DMS 273 (cell line): ENCODE results near the gene CYB561.

Experiments
- DNase-seq: peaks from one replicate; lab custom pipeline; 2025; ENCODE audit not compliant: unreplicated experiment; lab: John Stamatoyannopoulos, UW

The CYB561 gene

DNA sequence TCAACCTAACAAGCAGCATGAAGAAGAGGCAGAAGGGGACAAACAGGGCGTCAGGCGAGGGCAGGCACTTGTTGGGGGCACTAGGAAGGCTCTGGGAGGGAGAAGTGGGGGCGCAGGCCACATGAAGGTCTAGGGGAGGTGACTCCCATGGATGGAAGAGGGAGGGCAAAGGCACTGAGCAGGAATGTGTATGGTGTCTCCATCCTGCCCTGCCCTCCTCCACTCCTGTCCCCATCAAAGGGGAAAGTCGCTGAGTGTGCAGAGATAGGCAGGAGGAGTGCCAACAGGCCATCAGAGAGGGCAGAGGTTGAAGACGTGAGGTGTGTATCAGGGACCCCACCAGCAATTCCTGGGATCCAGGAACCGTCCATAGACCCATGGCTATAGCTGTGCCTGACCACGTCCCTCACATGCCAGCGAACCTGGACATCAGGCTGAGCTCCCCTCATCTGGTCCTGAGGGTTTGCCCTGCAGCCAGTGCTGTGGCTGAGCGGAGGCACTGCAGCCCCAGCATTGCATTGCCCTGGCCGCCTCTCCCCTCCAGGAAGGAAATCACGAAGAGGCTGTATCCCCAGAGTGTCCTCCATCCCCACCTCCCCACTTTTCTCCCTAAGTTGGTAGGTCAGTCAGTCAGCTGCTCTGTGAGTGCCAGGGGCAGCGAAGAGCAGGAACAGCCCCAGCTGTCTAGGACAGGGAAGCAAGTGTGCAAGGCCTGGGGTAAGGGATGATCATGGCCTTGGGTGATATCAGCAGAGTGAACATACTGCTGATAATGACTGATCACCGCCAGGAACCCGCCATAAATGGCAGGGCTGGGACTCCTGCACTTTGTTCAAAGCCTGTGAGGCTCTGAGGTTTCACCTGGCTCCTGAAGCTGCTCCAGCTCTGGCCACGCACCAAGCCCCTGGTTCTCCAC is 6.2 kb upstream of the CYB561 start:
- no peak for DNase-seq

DNA sequence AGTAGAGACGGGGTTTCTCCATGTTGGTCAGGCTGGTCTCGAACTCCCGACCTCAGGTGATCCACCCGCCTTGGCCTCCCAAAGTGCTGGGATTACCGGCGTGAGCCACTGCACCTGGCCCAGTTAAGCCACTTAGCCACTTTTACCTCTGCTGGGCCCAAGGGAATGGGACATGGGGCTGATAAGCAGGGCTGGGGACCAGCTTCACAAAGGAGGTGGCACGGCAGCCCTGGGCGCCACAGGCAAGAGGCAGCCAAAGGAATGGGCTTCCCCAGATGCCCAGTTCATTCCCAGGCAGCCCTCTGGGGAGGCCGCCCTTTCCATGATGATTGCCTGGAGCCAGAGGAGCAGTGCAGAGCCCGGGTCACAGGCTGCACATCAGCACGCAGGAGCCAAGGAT is 5.0 kb upstream of the CYB561 start:
- DNase-seq = no peak

DNA sequence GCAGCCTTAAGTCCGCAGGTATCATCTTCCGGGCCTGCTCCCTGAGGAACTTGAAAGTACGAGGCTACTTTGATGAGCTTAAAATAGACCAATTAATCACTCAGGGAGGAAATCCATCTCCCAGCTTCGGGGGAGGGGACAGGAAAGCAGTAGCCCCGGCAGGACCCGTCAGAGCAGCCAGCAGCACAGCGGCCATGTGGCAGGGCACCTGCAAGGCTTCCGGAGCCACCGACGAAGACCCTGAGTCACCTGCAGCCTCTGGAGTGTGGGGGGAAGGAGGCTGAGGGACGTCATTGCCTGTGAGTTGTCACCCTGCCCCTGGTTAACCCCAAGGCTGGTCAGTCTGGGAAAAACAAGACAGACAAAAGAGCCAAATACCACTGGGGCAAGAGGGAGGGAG is 4.4 kb upstream of the CYB561 start:
- no peak for DNase-seq

DNA sequence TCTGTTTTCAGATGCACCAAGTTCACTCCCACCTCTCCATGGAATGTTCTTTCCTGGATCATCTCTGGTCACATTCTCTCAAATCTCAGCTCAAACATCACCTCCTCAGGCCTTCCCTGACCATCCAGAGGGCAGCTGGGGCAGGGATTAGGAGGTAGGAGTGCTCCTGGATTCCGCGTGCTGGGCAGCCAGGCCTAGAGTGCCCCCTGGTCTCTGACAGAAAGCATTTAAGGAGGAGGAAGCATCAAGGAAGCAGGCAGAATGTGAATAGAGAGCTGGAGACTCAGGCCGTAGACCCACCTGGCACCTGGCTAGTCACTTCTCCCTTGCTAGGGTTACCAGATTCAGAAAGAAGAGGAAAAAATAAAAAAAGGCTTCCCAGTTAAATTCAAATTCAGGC is 2.5 kb upstream of the CYB561 start:
- DNase-seq = no peak

DNA sequence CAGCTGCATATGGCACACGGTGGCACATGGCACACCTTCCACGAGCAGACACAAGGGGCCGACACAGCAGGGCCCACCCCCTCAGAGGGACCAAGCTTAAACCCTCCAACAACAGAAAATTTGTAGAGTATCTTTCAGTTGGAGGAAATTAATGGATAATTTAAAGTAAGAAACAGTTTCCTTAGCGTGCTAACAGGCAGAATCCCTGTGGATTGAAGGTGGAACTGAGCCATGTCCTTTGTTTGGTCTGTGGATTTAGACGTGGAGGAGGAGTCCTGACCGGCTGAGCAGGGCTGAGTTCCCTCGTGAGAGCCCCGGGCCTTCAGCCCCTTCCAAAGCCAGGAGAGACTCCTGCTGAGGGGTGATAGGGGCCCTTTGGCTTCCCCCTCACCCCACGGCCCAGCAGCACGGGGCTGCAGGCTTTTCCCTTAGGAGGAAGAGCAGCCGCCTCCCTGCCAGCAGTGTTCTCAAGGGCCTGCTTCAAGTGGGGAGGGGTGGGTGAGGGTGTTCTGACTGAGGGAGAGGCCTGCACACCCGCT is 1.4 kb upstream of the CYB561 start:
- no peak for DNase-seq

DNA sequence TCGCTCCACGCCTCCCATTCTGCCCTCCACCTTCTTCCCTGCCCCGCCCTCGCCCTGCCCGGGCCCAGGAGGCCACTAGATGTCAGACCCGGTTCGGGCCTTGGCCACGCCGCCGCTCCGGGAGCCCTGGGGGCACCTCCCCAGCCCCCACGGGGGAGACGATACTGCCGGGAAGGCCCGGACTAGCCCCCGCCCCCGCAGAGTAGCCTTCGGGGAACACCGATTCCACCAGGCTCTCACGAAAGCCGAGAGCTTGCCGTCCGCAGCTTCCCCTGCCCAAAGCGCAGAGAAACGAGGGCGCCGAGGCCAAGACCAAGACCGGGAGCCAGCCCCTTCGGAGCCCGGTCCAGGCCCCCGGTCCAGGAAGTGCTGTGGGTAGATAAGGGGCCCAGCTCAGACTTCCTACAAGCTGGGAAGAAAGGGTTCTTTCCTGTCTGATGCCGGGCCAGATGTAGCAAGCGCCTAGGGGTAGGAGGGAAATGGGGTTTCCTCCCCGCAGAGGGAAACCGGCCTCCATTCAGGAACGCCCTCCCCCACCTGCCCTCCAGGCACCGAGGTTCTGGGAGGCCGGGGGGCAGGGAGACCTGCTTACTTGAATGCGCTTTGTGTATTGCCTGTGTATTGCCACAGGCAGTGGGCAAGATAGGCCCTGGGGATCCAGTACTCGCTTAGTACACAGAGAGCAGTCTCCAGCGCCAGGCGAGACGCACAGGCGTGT is 806 bp upstream of the CYB561 start:
- DNase-seq = no peak

DNA sequence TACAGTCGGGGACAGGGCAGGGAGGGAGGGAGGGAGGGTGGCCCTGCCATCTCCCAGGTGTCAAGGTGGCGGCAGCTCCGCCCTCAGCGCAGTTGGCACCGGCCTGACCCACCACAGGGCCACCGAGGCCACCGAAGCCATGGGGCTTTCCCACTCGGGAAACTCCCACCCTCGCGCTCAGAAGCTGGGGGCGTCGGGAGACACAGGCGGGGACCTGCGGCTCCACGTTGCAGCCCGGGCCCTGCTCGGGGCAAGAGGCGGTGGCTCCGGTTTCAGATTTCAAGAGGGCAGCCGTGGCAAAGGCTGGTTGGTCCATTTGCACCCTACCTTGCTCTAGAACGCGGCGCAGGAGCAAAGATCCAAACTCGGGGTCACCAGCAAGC is 544 bp downstream of the CYB561 start:
- DNase-seq = peak; percentile 70

DNA sequence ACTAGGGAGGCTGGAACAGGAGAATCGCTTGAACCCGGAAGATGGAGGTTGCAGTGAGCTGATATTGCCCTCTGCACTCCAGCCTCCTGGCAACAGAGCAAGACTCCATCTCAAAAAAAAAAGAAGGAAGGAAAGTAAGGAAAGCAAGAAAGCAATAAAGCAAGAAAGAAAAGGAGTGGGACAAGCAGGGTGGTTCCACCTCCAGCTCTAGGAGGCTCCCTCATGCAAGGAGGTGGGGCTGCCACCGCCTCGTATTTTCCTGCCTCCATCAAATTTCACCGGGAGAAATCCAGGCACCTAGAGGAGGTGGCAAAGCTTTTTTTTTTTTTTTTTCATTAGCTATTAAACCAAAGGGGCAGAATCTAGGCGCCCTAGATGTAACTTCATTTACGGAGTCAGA is 1.0 kb downstream of the CYB561 start:
- no peak for DNase-seq

DNA sequence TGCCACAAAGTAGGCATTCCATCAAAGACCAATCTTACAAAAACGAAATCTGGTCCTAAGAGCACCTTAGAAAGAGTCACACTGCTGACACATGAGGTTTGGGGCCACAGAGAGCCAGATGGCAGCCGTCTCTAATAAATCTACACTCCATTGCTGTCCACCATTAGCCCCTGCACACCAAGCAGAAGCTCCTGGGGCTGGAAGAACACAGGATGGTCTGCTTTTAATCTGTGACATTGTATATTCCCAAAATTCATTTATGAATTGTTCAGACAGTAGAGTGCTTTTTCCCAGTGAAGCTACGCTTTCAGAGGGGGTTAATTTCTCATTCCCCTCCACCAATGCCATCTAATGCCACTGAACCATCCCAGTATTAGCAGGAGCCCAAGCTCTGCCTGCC is 1.6 kb downstream of the CYB561 start:
- no peak for DNase-seq

DNA sequence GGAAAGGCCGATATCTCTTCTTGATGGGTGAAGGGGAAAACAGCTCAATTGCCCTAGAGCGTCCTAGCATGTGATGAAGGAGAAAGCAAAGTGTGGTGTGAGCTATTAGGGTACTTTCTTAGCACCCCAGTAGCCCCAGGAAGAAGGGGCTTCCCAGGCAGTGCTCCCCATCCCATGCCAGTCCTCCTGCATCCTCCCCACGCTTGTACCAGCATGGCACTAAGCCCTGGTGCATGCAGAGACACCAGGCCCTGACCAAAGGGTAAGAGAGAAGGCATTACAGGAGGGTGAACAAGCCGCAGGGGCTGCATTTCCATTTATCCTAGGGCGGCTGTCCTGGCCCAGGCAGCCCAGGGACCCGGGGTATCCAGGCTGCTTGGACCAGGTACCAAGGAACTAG is 3.1 kb downstream of the CYB561 start:
- DNase-seq = no peak

DNA sequence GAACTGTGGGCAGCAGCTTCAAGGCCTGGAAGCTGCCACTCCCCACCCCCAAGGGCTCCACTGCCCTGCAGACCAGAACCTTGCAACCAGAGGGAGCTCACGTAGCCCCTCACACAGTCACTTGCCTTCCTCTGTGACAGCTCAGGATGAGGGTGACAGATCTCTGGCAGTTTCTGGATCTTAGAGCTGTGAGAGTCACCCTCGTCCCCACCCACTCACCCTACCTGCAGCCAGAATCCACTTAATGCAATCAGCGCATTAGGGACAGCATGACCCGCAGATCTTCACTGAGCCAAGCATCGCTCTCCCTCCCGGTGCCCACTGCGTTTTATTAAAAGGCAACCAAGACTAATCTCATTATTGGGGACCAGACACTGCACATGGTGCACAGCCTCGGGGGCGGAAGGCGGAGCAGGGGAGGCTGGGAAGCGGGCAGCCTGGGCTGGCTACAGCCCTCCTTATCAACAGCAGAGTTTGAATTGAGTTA is 3.5 kb downstream of the CYB561 start:
- DNase-seq = peak; percentile 43

DNA sequence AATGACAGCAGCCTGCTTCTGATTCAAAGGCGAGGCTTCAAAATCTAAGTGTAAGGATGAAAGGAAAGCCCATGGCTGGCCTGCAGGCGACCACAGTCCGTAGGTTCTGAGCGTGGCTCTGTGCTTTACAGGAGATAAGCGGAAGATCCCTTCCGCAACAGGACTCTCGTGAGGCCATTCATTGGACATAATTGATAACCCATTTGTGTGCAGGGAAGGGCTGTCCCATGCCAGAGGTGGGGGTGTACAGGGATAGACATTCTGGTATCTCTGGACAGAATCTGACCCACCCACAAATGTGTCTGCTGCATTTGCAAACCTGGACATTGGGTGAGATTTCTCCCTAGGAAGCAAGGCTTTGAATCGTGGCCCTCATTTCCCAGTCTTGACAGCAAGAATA is 4.0 kb downstream of the CYB561 start:
- DNase-seq = no peak

DNA sequence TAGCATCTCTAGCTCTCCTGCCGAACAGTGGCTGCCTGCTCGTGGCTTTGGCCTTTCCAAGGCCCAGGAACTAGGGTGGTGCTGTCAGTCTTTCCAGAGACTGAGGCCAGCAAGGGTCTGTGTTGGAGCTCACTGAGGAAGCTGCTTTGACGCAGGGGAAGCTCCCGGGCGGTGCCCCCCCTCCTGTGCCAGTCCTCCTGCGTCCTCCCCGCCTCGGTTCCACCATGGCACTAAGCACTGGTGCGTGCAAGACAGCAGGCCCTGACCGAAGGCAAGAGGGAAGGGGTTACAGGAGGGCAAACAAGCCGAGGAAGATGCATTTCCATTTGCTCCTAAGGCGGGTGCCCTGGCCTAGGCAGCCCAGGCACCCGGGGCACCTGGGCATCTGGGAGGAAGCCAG is 4.5 kb downstream of the CYB561 start:
- no peak for DNase-seq

DNA sequence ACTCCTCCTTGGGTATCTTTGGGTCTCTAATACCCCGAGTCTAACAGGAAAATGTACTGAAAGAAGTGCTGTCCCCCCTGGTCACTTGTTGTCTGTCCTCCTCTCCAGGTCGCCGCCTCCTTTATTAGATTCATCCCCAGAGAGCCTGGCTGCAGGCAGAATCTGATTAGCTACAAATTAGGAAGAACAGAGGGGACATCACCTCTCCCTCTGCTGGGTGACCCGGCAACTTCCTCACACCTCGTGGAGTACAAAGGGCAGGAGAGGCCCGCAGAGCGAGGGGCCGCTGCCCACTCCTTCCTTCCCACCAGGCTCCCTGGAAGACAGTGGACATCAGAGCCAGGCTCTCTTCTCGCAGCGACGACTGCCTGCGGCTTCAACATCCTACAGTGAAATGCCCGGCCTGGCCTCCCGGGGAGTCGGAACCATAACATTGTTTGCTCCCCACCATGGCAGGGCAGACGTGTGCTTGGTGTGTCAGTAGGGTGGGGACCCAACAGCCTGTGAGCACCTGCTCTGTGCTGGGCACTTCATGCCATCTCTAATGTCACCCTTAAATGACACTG is 5.3 kb downstream of the CYB561 start:
- no peak for DNase-seq

DNA sequence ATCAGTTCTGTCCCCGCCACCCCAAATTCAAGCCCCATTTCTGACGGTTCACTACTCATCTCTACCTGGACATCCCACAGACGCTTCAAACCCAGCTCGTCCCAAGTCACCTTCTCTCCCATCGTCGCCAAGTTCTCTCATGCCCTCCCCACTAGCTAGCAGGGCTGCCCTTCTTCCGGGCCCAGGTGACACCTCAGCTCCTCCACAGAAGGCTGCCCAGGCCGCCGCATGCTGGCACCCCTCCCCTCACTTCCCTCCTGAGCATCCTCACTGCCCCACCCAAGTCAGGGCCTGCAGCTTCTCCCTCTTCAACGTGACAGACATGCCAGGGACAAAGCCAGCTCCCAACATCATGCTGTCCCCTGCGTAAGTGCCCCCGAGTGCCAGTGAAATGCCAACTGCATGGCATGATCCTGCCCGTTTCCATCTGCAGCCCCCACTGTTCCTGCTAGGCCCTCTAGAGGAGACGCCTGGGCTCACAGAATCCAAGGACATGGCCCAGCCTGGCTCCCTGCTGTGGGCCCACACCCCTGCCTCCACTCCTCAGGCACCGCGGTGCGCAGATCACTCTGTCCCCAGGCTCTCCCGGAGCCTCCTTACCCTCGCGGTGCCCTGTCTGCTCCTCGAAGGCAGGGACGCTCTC is 5.9 kb downstream of the CYB561 start:
- DNase-seq = no peak

DNA sequence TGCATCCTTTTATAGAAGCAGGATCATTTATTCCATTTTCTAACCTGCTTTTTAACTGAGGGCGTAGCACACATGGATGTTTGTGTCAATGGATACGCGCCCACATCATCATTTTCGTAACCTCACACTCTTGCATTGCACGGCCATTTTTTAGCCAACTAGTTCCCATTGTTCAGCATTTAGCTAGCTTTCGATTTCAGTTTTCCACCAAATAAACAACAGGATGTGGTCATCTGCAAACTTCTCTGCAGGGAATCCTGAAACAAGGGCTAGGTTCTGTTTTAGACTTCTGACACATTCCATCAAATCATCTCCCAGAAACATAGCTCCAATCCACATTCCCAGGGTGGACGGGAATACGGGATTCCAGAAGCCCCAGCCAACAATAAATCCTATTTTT is 6.4 kb downstream of the CYB561 start:
- no peak for DNase-seq

DNA sequence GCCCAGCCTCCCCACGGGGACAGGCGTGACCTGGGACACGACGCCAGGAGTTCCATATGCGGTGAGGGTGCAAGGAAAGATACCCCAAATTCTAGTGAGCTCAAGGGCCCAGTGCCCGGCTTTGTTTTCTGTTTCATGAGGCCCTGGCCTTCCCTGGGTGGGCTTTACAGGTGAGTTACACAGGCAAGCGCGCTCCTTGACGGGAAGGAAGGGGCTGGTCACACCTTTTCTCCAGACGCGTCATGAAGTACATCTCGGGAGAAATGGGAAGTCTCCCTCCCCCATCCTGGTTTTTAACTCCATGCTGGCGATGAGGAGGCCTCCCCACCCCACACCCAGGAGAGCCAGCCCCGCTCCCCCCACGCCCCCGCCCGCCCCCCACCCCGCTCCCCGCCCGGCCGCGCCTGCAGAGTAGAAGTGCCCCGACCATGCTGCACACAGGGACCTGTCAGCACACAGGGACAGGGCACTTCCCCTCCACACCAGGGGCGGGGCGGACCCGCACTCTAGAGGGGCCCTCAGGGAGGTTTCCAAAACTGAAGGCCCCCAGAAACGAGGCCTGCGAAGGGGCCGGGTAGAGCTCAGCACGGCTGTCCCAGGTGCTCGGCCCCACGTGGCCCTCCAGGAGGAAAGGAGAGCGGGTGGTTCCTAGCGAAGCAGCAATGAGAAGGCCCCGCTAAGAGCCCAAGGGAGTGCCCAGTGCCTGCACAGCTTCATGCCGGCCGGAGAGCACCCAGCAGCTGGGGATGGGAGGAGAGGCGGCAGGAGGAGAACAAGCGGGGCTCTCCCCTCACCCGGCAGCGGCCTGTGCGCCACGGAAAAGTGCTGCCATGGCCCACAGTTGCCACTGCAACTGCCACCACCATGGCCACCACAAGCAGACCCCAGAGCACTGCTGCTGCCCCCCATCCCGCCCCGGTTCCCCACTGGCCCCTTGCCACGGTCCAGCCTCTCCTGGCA is 7.7 kb downstream of the CYB561 start:
- DNase-seq = no peak

DNA sequence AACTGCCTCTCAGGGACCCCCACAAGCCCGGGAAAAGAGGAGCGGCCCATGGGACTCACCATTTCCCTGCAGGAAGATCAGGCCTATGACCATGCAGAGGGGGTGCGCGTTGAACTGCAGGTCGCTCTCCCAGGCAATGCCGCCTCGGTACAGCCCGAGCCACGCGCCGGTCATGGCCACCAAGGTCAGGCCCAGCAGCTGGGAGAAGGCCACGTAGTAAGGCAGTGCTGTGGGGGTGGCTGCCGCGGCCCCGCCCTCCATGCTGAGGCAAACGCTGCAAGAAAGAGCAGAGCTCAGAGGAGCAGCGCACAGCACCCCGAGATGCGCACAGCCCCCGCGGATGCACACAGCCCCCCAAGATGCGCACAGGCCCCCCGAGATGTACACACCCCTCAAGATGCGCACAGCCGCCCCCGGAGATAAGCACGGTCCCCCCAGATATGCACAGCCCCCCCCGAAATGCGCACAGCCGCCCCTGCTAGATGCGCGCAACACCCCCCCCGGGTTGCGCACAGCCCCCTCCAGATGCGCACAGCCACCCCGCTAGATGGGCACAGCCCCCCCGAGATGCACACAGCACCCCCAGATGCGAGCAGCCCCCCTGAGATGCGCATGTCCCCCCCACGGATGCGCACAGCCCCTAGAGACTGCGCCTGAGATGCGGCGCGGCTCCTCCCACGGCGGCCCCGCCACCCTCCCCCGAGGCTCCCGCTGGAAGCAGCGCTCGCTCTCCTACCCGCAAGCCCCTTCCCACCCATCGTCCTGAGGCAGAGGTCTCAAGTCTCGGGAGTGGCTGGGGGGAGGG is 8.6 kb downstream of the CYB561 start:
- DNase-seq = no peak

DNA sequence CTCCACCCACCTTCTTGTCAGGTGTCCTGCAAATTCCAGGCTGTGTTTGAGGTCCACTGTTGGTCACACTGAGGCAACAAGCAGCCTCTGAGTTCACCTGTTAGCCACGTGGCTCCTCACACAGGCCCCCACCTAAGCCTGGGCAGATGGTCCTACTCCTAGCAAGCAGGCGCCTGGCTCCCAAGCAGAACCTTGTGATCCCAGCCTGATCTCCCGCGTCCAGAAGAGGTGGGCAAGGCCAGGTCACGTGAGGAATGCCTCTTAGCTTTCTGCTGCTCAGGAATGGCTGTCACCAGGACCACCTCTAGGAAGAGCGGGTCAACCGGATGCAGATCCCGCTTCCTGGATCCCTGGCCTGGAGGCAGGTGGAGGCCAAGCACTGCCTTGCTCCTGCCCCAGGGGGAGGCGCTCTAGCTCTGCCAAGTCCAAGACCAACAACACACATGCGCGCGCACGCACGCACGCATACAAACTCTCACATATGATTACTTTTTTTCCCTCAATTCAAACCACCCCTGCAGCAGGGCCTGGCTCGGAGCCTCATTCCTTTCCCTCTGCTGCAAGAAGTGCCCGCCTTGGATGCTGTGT is 9.5 kb downstream of the CYB561 start:
- peak; percentile 46 for DNase-seq
